Chondrocyte (in vitro differentiated cells): ENCODE results near the gene TMEM178B. TPM values are rescaled to one million over a fixed set of nuclear protein-coding genes. Genes with fewer than 3 reads are reported as not detected.

Source experiments
- DNase-seq: peaks from one replicate; pipeline ENCODE4 v3.0.0; 2021; ENCODE audit warnings: mixed read lengths, low spot score
- H3K27ac Mint-ChIP-seq: one replicate; pipeline ENCODE4 v1.8.0; 2021; ENCODE audit warnings: mild to moderate bottlenecking, moderate library complexity, mixed read lengths; ENCODE audit not compliant: unreplicated experiment
- H3K27me3 Mint-ChIP-seq: 2 replicates; pipeline ENCODE4 v1.8.0; 2021; ENCODE audit warnings: low read depth, mixed read lengths
- H3K36me3 Mint-ChIP-seq: 2 replicates; pipeline ENCODE4 v1.8.0; 2021; ENCODE audit warnings: low read depth, mixed read lengths
- H3K4me1 Mint-ChIP-seq: 2 replicates; pipeline ENCODE4 v1.8.0; 2021; ENCODE audit warnings: low read depth, mild to moderate bottlenecking, mixed read lengths
- H3K4me3 Mint-ChIP-seq: one replicate; pipeline ENCODE4 v1.8.0; 2021; ENCODE audit warnings: mild to moderate bottlenecking, moderate library complexity, mixed read lengths; ENCODE audit not compliant: unreplicated experiment
- H3K9me3 Mint-ChIP-seq: 2 replicates; pipeline ENCODE4 v1.8.0; 2021; ENCODE audit warnings: low read depth, mixed read lengths
- total RNA-seq: library from RNA; stranded (reverse); gene quantifications from 3 replicates; pipeline ENCODE4 v1.2.1, GENCODE V29; 2021
- TF ChIP-seq, protein P1 (sequence below): fragments of 200-600 bp; sonication (generic); IDR thresholded peaks from 2 replicates; pipeline ENCODE4 v1.5.0; 2021; ENCODE audit warnings: antibody characterized with exemption, mild to moderate bottlenecking, moderate library complexity

TMEM178B gene
- total RNA-seq, 1 donor from 2014 or later, result 0.92 TPM

DNA sequence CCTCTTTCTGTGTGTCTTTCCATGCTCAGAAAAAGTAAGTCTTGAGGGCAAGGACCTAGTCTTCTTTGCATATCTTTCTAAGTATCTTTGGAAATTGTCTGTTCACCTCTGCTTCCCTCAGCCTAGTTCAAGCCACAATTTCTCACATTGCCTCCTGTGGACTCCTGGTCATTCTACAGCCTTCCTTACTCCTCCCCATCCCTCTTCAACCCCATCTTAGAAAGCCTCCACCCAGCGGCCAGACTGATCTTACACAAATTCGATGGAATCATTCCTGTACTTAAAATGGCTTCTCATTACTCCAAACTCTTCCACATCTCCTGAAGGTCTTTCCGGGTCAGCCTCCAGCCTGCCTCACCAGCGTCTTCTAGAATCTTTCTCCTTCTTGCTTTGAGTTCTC, 453.2 kb downstream of the TMEM178B start:
- Mint-ChIP-seq H3K27me3 (peaks cover 27% of the 10 kb centered on the region), H3K36me3 (no peaks in the 10 kb centered on the region), H3K4me3 (no peak overlapping the region), H3K4me1 (no peaks in the 10 kb centered on the region), H3K9me3 (no peaks in the 10 kb centered on the region), H3K27ac (no peak overlapping the region)
- no peak for DNase-seq
- TF ChIP-seq, protein P1, sequence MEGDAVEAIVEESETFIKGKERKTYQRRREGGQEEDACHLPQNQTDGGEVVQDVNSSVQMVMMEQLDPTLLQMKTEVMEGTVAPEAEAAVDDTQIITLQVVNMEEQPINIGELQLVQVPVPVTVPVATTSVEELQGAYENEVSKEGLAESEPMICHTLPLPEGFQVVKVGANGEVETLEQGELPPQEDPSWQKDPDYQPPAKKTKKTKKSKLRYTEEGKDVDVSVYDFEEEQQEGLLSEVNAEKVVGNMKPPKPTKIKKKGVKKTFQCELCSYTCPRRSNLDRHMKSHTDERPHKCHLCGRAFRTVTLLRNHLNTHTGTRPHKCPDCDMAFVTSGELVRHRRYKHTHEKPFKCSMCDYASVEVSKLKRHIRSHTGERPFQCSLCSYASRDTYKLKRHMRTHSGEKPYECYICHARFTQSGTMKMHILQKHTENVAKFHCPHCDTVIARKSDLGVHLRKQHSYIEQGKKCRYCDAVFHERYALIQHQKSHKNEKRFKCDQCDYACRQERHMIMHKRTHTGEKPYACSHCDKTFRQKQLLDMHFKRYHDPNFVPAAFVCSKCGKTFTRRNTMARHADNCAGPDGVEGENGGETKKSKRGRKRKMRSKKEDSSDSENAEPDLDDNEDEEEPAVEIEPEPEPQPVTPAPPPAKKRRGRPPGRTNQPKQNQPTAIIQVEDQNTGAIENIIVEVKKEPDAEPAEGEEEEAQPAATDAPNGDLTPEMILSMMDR, result no peak

DNA sequence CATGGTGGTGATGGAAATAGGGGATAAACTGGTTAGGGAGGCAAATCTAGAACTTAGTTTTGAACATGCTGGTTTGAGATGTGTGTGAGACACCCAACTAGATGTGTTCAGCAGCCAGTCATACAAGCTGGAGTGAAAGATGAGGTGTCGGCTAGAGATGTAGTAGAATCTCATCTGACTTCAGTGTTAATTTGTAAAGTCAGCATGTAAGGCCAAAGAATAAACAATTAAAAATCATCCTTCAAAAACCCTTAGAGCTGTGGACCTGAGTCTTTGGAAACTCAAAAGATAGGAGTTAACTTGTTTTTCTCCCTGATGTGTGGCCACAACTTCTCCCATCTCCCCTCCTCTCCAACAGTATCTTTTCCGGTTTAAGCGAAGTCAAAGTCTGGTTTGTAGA, 454.5 kb downstream of the TMEM178B start:
- Mint-ChIP-seq H3K4me1 (peaks cover 4% of the 10 kb centered on the region), H3K27me3 (peaks cover 23% of the 10 kb centered on the region), H3K4me3 (no peak overlapping the region), H3K27ac (no peak overlapping the region), H3K9me3 (no peaks in the 10 kb centered on the region), H3K36me3 (no peaks in the 10 kb centered on the region)
- DNase-seq, result no peak
- TF ChIP-seq, protein P1, result no peak

Other genes starting within 250 kb of the TMEM178B start
- gene BRAF, start 149.1 kb upstream of the TMEM178B start, total RNA-seq, result 19.8 to 24.7 TPM (median 20.9 TPM) in 3 replicates
- gene MRPS33, start 59.1 kb upstream of the TMEM178B start, total RNA-seq, result 27.9 to 36.2 TPM (median 29.4 TPM) in 3 replicates